GM18511 (cell line): ENCODE measurements around the gene FBP1.
A peak's percentile ranks its signal among the peaks of the same experiment; 100 is the strongest.

Experiments used
- ATAC-seq: cut with Tn5 transposase; IDR thresholded peaks from one replicate; pipeline ENCODE4 v1.9.1; 2021; ENCODE audit warnings: mild to moderate bottlenecking, moderate library complexity; ENCODE audit not compliant: unreplicated experiment

FBP1 gene

DNA sequence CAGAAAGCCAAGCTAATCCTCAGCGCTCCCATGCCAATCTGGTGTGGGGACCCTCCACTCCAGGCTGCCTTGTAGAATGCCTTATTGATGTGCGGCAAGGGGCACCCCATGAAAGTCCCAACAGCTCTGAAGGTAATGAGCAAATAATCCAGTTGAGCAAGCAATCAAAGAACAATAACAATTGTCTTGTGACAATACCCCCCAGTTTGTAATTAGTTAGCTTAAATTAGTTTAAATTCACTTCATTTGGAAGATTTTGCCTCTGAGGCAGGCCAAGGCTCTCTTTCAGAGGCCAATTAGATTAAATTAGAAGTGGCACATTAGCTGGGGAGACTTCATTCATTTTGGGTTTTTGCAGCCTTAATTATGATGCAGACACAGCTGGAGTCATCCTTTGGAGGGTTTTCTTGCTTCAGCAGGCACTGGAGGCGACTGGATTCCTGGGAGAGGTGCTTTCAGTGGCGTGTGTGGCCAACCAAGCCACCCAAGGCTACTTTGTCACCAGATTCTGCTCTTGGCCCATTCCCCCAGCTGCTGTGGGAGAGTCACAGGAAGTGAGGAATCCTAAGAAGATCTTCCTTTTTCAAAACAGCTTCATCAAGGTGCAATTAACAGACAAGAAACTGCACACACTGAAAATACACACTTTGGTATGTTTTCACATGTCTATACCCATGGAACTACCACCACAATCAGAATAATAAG, 17.9 kb upstream of the FBP1 start:
- ATAC-seq = no peak

DNA sequence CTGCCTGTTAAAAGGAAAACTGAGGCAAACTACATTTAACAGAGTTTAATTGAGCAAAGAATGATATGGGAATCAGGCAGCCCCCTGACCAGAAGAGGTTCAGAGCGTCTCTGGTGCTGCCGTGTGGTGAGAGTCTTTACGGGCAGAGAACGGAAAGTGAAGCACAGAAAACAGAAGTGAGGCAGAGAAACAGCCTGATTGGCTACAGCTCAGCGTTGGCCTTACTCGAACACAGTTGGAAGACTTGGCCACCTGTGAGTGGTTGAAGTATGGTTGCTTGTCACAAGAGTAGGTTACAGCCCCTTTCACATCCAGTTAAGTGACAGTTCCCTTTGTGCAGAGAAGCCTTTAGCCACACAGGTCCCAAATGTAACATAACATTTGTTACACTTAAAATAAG, 16.9 kb upstream of the FBP1 start:
- ATAC-seq = peak; percentile 99

DNA sequence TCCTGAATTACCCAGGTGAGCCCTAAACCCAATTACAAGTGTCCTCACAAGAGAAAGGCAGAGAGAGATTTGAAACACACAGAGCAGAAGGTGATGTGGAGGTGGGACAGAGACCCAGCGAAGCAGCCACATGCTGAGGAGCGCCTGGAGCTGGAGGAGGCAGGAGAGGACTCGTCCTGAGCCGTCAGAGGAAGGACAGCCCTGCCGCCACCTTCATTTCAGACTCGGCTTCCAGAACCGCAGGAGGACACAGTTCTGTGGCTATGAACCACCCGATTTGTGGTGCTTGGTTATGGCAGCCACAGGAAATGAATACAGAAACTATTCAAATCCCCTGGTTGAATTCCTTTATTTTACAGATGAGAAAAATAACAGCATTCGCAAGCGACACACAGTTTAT, 16.4 kb upstream of the FBP1 start:
- peak; percentile 42 for ATAC-seq

DNA sequence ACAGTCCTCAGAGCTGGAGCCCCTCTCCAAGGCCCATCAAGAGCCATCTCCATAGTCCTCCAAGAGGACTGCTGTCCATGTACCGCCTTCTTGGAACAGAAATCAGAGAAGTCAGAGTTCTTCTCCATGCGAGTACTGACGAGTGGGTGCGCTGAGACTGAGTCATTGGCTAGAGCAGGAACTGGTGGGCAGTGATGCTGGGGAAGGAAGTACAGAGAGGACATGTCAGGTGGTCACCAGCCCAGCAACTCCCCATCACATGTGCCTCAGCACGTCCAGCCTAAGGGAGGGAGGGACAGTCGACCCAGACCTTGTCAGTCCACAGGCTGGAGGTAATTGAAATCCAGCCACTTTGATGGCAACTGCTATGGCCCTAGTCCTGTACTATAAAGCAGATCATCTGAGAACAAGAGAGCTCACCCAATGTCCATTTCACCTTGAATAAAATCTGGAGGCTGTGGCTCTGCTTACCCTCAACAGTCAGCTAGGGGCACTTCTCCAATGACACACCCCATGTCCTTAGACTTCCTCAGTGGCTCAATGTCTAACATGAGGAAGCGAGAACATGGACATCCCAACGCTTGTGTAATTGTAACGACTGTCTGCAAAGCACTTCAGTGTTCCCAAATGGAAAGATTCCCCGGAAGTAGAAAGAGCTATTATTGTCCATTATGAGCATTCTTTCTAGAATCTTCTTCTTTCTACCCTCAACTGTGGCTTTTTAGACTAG, 15.0 kb upstream of the FBP1 start:
- no peak for ATAC-seq

DNA sequence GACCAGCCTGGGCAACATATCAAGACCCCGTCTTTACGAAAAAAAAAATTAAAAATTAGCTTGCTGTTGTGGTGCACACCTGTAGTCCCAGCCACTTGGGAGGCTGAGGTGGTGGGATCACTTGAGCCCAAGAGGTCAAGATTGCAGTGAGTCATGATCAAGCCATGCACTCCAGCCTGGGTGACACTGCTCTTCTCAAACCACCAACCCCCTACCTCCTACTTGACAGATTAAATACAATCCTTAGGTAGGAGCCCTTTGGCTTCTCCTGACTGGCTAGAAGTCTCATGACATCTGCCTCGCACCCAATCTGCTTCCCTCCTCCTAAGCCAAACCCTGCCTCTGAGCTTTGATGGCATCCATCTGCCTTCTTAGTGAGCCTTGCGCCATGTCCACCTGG, 11.6 kb upstream of the FBP1 start:
- ATAC-seq = no peak

DNA sequence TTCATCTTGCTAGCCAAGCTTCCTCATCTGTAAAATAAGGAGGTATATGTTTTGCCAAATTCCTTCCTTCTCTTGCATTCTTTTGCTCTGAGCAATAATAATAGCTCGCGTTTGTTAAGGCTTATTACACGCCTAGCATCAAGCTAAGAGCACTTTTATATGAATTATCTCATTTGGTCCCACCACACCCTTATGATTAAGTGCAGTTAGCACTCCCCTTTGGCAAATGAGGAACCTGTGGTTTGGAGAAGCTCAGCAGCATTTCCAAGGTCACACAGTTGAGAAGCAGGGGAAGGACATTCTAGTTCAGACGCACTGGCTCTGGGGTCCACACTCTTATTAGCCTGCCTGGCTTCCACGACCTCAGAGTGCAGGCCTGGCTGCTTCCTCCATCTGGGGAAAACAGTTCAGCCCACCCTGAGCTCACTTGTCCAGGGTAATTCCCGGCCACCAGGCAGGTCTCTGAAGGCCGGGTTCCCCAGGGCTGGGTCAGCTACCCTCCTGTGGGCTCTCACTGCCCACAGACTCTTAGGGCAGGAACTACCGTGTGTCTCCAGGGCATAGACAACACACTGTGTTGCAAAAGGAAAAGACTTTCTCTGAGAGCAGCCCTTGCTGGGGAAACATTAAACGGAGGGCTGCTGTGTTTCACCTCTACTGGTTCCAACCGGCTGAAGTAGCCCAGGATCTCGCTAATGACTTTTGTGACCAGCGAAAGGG, 9.9 kb upstream of the FBP1 start:
- no peak for ATAC-seq

DNA sequence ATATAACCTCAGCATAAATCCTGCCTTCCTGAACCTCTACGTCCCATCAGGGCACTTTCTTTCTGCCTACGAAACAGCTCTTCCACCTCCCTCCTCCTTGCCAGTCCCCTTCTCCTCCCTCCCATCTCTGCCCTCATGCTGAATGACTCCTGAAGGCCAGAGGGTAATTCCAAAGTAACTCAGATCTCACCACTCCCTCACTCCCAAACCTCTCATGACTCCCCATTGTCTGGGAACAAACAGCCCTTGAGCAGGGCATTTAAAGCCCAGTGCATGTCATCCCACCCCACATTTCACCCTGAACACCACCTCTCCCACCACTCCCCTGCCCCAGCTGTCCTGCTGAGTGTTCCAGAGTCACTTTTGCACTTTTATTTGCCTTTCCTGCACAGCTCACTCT, 8.9 kb upstream of the FBP1 start:
- ATAC-seq = no peak

DNA sequence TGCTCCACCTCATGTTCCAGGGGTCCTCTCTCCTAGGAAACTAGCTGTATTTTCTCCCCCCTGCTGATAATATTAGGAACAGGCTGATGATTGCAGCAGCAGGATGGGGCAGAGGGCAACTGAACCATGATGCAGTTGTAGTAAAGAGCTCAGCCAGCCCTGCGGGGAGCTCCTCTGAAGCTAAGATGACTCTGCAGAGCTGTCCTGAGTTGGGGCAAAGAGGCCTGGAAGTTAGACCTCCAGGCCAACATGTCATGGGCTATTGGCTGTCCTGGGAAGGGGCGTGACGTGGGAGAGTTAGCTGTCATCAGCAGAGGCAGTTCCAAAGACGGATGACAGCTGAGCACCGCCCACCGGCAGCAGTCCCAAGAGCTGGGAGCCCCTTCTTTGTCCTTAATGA, 6.6 kb upstream of the FBP1 start:
- no peak for ATAC-seq

DNA sequence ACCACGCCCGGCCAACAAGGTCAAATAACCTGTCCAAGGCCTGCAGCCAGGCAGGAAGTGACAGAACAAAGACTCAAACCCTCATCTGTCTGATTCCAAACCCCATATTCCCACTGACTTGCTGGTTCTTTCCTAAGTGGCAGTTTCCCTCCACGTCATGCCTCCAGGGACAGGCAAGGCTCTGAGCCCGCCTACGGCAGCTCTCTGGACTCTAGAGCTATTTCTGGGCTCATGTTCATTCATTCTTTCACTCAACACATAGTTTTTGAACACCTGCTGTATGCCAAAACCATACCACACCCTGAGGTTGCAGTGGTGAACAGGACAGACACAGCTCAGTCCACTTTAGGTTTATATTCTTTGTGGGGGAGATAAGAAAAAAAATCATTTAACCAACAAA, 5.2 kb upstream of the FBP1 start:
- no peak for ATAC-seq

DNA sequence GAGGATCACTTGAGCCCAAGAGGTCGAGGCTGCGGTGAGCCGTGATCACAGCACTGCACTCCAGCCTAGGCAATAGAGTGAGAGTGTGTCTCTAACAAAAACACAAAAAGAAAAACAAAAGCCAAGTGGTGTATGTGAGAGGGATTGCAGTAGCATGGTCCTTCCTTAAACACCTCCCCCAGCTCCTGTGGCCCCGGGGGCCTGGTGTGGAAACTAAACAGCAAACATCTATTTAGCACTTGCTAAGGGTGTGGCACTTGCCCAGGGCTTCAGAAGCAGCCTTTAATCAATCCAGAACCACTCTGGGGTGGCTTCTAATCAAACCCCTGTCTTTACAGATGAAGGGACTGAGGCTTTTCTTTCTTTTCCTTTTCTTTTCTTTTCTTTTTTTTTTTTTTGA, 4.4 kb upstream of the FBP1 start:
- no peak for ATAC-seq

DNA sequence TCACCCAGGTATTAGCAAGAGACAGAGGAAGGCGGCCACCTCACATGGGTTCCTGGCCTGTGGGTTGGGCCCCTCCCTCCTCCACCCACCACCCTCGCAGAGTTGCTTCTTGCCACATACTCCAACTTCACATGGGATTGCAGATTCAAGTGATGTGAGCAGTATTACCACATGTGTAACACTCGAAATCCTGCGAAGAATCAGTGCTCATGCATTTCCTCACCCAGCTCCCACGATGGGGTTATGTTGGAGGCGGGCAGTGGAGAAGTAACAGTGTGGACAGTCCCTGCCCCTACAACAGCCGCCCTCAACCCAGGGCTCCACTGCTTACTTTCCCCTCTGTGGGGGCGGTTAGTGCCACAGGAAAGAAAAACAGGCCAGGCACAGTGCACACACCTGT, 3.9 kb upstream of the FBP1 start:
- ATAC-seq = no peak

DNA sequence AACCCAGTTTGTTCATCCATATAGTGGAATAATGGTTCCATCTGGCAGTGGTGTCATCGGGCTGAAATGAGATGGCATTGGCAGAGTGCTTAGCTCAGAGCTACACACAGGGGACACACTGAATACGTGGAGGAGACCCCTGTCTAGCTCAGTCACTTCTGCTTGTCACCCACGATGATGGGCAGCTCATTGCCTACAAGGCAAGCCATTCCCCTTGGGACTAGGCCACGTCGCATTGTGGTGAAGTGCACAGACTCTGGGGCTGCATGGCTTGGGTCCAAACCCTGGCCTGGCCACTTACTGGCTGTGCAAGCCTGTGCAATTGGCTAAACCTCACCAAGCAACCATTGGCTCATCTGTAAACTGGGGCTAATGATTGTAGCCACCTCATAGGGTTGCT, 3.2 kb upstream of the FBP1 start:
- no peak for ATAC-seq

DNA sequence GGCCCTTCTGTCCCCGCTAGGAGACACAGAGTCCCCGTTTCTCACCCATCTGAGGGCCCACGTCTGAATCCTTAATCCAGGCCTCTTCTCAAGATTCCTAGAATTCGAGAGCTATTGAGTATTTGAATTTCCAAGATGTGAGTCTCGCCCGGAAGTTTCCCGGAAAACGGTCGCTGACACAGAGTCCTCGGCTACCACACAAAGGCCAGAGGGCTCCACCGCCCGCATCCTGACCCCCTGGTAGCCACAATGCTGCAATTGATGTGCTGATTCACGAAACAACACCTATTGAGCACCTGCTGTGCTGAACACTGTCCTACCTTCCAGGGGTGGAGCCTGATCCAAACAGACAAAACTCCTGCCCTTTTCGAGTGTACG, 670 bp upstream of the FBP1 start:
- no peak for ATAC-seq

DNA sequence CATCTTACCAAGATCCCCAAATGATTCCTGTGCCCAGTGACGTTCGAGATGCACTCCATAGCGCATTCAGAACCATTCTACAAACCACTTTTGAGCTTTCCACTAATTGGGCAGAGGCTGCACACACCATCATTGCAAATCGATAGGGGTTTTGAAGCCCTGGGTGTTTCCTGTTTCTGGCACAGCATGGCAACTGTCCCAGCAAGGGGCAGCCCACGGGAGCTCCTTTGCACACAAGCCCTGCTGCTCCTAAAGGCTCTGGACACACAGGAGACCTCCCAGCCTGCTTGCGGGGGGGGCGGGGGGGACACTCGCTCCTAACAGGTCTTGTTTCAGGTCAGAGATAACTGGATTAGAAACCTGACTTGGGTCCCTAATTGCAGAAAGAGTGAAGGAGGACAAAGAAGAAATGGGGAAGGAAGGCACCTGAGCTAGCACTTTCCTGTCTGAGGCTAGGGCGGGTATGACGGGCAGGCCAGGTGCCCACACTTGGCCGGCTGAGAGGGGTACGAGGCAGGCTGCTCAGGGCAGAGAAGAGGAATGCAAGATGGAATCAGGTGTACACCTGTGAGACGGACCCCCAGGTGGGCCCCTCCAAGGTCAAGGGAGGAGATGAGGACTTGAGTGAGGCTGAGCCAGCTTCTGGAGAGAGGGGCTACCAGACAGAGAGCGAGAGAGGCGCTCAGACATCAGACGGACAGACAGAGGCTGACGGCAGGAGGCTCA, 820 bp downstream of the FBP1 start:
- peak; percentile 25 for ATAC-seq

DNA sequence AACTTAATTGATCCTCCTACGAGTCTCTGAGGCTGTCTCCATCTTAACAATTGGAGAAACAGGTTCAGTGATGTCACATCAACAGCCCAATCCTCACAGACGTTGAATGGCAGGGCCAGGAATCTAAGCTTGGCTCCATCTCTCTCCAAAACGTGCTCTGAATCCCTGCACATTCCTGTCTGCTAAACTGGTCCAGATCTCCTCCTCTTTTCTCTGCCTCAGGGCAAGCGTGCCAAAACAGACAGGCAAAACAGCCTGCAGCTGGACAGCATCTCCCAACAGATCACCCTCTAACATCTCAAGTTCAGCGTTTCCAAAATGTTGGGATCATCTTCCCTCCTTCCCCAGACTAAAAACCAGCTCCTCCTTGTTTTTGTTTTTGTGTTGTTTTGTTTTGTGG, 6.6 kb downstream of the FBP1 start:
- no peak for ATAC-seq

DNA sequence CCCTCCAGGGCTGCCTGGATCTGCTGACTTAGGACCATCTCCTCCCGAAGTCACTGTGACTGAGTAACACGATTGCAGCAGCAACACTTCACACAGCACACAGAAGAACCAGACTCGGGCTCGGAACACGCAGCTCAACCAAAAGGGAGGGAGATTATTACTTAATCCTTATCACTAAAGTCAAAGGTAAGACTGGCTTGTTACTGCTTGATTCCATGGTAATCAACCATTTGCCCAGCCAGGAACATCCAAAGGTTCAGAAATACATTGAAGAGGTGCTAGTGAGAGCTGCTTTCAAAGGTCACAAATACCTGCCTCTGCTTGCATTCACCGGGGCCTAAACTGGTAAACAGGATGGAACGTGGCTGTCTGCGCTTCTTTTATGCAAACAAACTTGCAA, 7.7 kb downstream of the FBP1 start:
- ATAC-seq = no peak

DNA sequence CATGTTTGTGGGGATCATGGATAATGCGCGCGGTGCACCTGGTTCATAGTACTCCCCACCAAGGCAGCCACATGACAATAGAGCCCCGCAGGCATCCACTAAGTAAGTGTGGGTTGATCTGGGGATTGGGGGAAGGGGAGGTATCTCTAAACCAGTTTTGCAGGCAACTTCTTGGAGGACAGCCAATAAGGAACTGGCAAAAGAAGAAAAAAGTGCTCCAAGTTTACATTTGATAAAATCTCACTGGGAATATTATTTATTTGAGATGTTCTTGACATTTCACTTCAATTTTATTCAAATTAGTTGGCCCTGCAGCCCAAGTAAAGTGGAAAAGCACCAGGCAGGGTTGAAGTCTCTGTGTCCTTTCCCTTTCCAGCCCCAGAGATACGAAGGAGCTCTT, 8.5 kb downstream of the FBP1 start:
- ATAC-seq = no peak

DNA sequence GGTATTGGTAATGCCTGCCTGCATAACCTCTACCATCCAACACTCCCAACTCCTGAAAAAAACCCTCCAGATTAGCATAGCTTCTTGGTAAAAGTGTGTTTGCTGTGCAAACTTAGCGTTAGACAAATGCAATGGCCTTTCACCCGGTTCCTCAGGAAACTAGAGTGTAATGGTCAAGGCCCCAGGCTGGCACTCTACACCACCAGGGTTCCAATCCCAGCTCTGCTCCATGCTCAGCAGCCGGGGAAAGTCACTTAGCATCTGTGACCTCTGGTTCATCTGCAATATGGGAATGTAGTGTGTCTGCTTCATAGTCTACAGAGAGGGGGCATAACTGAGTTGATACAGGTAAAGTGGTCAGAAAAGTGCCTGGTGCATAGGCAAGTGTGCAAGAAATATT, 9.0 kb downstream of the FBP1 start:
- no peak for ATAC-seq

DNA sequence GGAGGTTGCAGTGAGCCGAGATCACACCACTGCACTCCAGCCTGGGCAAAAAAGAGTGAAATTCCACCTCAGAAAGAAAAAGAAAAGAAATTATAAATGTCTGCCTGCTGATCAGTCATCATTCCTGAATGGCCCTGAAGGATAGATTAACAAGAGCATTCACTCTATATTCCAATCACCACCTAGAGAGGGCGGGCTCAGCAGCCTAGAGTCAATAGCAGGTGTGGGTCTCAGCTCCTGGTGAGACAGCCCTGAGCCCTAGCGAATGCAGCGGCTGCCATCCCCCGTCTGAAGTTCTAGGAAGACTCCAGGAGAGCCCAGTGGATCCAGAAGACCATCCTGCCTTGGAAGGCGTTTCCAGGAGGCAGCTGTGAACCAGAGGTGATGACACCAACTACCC, 12.0 kb downstream of the FBP1 start:
- ATAC-seq = no peak

DNA sequence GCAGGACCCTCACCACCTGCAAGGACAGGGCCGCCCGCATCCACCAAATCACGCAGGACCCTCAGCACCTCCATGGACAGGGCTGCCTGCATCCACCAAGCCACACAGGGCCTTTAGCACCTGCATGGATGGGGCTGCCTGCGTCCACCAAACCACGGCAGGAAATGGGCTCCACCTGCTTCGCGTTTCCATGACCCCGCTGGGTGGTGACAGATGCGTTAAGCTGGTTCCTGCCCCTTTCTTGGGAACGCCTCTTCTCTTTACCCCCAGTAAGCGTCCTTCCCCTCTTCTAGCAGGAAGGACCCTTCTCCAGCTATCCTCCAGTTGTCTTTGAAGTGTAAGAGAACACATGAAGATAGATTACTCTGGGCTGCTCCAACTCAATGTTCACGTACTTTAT, 13.5 kb downstream of the FBP1 start:
- ATAC-seq = no peak

DNA sequence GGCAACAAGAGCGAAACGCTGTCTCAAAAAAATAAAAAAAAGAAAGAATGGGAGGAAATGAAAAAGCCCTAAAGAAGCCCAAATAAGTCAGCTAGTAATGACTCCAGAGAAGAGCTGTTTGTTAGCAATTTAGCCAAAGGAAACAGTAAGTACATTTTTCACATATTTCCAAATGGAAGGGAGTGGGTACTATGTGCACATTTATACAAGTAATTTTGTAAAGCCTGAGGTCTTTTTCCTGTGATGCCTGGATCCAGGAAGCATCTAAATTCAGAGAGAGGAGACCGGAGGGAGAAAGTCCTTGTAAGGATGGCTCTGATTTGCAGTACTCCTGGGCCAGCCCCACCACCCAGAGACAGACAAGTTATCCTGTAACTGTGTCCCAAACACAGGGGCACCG, 14.7 kb downstream of the FBP1 start:
- ATAC-seq = no peak

DNA sequence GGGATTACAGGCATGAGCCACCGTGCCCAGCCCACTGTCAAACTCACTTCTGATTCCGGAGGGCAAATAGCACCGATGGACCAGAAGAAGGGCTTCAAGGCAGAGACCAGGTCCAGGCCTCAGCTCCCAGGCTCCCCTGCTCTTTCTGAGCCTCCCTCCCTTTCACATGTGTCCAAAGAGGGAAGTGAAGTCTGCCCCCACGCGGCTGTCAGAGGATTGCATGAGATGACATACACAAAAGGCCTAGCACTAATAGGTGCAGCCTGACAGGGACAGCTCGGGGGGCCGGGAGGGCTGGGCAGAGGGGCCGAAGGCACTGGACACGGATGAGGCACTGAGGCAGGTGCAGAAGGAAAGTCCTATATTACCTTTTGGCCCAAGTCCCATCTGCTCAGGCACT, 16.1 kb downstream of the FBP1 start:
- ATAC-seq = no peak
